Esophagus squamous epithelium (tissue), 4 donors: ENCODE results near the gene CMPK1.

Source experiments
- POLR2A ChIP-seq, 4 donors: fragments of 450-650 bp; IDR thresholded peaks; one replicate each; pipeline ENCODE4 v1.6.1; 2017; ENCODE audit warnings: antibody characterized with exemption in 4 of 4, mild to moderate bottlenecking in 4 of 4, moderate library complexity in 3 of 4
- TF ChIP-seq, protein P1 (sequence below), 6 experiments: fragments of 450-650 bp in 4 of 6; fragments of 200-600 bp in 2 of 6; sonication (generic) in 2 of 6; IDR thresholded peaks; one replicate each; pipeline ENCODE4 v1.5.1; 2016 to 2019; ENCODE audit warnings: antibody characterized with exemption in 6 of 6, mild to moderate bottlenecking in 4 of 6, moderate library complexity in 4 of 6

DNA sequence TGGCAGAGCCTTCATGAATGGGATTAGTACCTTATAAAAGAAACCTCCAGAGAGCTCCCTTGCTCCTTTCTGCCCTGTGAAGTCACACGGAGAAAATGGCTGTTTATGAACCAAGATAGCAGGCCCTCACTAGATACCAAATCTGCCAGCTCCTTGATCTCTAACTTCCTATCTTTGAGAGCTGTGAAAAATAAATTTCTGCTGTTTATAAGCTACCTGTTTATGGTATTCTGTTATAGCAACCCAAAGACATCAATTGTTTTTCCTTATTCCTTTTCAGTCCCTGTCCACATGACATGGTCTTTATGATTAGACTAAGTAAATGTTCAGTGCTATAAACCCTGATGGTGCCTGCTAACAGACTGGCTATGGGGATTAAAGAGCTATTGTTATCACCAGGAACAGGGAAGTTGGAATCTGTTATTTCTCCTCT lies 10.0 kb upstream of the CMPK1 start:
- TF ChIP-seq, protein P1, sequence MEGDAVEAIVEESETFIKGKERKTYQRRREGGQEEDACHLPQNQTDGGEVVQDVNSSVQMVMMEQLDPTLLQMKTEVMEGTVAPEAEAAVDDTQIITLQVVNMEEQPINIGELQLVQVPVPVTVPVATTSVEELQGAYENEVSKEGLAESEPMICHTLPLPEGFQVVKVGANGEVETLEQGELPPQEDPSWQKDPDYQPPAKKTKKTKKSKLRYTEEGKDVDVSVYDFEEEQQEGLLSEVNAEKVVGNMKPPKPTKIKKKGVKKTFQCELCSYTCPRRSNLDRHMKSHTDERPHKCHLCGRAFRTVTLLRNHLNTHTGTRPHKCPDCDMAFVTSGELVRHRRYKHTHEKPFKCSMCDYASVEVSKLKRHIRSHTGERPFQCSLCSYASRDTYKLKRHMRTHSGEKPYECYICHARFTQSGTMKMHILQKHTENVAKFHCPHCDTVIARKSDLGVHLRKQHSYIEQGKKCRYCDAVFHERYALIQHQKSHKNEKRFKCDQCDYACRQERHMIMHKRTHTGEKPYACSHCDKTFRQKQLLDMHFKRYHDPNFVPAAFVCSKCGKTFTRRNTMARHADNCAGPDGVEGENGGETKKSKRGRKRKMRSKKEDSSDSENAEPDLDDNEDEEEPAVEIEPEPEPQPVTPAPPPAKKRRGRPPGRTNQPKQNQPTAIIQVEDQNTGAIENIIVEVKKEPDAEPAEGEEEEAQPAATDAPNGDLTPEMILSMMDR (IDR thresholded peaks at IDR 0.05): no peak
- TF ChIP-seq POLR2A (IDR thresholded peaks at IDR 0.05): no peak
